GM12891 (cell line): ENCODE data around the gene C16orf74.

Experiments
- POLR2AphosphoS5 ChIP-seq: IDR thresholded peaks from 2 replicates; pipeline ENCODE4 v1.6.1; 2011; ENCODE audit warnings: low read depth, low read length, control low read depth
- TAF1 ChIP-seq: IDR thresholded peaks from 2 replicates; pipeline ENCODE4 v1.6.1; 2011; ENCODE audit warnings: low read depth, low read length, control low read depth

DNA sequence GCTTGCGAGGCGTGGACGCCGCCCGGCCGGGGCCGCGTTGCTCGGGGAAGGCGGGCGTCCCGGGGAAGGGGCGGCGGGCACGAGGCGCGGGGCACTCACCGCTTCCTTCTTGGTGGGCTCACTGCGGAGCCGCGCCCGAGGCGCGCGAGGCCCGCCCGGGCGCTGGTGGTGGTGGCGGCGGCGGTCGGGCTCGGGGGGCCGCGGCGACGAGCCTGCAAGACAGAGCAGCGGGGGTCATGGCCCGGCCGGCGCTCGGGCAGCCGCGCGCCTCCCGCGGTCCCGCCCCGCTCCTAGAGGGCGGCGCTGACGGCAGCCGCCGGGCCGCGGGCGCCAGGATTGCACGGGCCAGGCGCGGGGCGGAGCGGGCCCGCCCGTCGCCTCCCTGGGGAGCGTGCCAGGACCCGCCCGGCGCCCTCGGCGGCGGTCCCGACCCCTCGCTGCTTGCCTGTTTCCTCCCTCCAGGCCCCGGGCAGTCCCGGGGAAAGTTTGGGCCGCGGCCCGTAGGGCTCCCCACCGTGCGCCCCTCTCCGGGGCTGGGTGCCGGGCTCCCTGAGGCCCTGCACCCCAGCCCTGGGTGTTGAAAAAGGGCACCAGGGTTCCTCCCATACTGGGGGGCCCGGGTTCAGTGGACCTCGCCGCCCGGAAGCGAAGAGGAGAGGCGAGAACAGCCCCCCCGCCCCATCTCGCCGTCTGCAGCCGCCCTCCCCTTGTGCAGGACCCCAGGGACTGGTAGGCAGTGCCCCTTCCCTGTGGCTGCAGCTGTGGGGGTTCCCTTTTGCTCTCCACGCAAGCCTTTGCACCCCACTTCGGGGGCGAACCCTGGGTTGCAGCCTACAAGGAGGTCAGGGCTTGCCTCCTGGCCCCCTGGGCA, at the start of gene C16orf74:
- TF ChIP-seq TAF1, result no peak
- TF ChIP-seq POLR2AphosphoS5, result no peak
